OCI-LY1 (cell line): ENCODE data around the gene EIF3M.
"Not testable (repeated sequence)": the region's sequence is repeated elsewhere in the genome, so short reads cannot be mapped to it uniquely, and the experiment has no call there.

Source experiments
- H2AFZ ChIP-seq: fragments of 200-600 bp; sonication (generic), shearing (Covaris generic); 2 replicates; pipeline ENCODE4 v1.6.0; 2014; ENCODE audit warnings: antibody characterized with exemption, mild to moderate bottlenecking, low read length
- H3F3A ChIP-seq: fragments of 200-600 bp; sonication (generic), shearing (Covaris generic); 2 replicates; pipeline ENCODE4 v1.6.0; 2014; ENCODE audit warnings: mild to moderate bottlenecking, antibody characterized with exemption, low read length, moderate library complexity; ENCODE audit not compliant: insufficient read depth
- H3K27ac ChIP-seq: fragments of 200-600 bp; sonication (generic); 2 replicates; pipeline ENCODE4 v1.5.1; 2014; ENCODE audit warnings: low read length, mixed run types, mild to moderate bottlenecking, low read depth; ENCODE audit not compliant: poor library complexity, severe bottlenecking
- H3K27me3 ChIP-seq: fragments of 200-600 bp; sonication (generic); 2 replicates; pipeline ENCODE4 v1.6.0; 2014; ENCODE audit warnings: antibody characterized with exemption, mild to moderate bottlenecking, low read length, moderate library complexity; ENCODE audit not compliant: insufficient read depth
- H3K36me3 ChIP-seq: fragments of 200-600 bp; sonication (generic); 2 replicates; pipeline ENCODE4 v1.6.1; 2014; ENCODE audit warnings: mild to moderate bottlenecking, antibody characterized with exemption, low read length, moderate library complexity, mixed read lengths; ENCODE audit not compliant: insufficient read depth
- H3K4me1 ChIP-seq: fragments of 200-600 bp; sonication (generic); 2 replicates; pipeline ENCODE4 v1.5.1; 2014; ENCODE audit warnings: mild to moderate bottlenecking, low read length, moderate library complexity; ENCODE audit not compliant: insufficient read depth, severe bottlenecking
- H3K4me2 ChIP-seq: fragments of 200-600 bp; sonication (generic), shearing (Covaris generic); 2 replicates; pipeline ENCODE4 v1.6.1; 2014; ENCODE audit warnings: low read length
- H3K4me3 ChIP-seq: fragments of 200-600 bp; sonication (generic); 2 replicates; pipeline ENCODE4 v1.5.1; 2014; ENCODE audit warnings: low read length, low read depth, mild to moderate bottlenecking, mixed read lengths; ENCODE audit not compliant: poor library complexity, severe bottlenecking
- H3K79me2 ChIP-seq: fragments of 200-600 bp; shearing (Covaris generic); 2 replicates; pipeline ENCODE4 v1.6.1; 2016; ENCODE audit warnings: mixed run types, low read length, mixed read lengths; ENCODE audit not compliant: insufficient read depth
- H3K9ac ChIP-seq: fragments of 200-600 bp; sonication (generic), shearing (Covaris generic); 2 replicates; pipeline ENCODE4 v1.6.1; 2014; ENCODE audit warnings: mild to moderate bottlenecking, low read length, mixed read lengths
- H3K9me2 ChIP-seq: fragments of 200-600 bp; sonication (generic), shearing (Covaris generic); 2 replicates; pipeline ENCODE4 v1.6.1; 2014; ENCODE audit warnings: low read depth, mild to moderate bottlenecking, low read length, mixed read lengths
- H3K9me3 ChIP-seq: fragments of 200-600 bp; shearing (Covaris generic); 2 replicates; pipeline ENCODE4 v1.6.1; 2014; ENCODE audit warnings: low read length, mixed read lengths
- H4K20me1 ChIP-seq: fragments of 200-600 bp; sonication (generic), shearing (Covaris generic); 2 replicates; pipeline ENCODE4 v1.6.0; 2016; ENCODE audit warnings: mild to moderate bottlenecking, low read length; ENCODE audit not compliant: insufficient read depth
- CTCF ChIP-seq: fragments of 200-600 bp; sonication (generic), shearing (Covaris generic); IDR thresholded peaks from 2 replicates; pipeline ENCODE4 v1.5.1; 2017; ENCODE audit warnings: mild to moderate bottlenecking, antibody characterized with exemption, low read length, moderate library complexity, mixed read lengths
- EZH2 ChIP-seq: fragments of 200-600 bp; sonication (generic), shearing (Covaris generic); IDR thresholded peaks from 2 replicates; pipeline ENCODE4 v1.8.0; 2017; ENCODE audit warnings: borderline replicate concordance, mixed run types, mild to moderate bottlenecking, antibody characterized with exemption, low read length, moderate library complexity, mixed read lengths

Gene EIF3M

GRCh38 chr11:32594272-32594671 is 10.6 kb downstream of the EIF3M start:
- Histone ChIP-seq H3K27me3 (no peaks in the 10 kb centered on the region), H3K79me2 (no peaks in the 10 kb centered on the region; the same call in none of the 2 replicates), H3K4me1 (no peaks in the 10 kb centered on the region), H2AFZ (no peak overlapping the region), H4K20me1 (no peaks in the 10 kb centered on the region), H3K4me2 (no peak overlapping the region), H3F3A (no peaks in the 10 kb centered on the region), H3K9me3 (no peaks in the 10 kb centered on the region), H3K9ac (no peak overlapping the region), H3K4me3 (no peak overlapping the region), H3K27ac (no peak overlapping the region), H3K36me3 (peaks cover 98% of the 10 kb centered on the region), H3K9me2 (no peaks in the 10 kb centered on the region)
- TF ChIP-seq EZH2 (no peak), CTCF (no peak)

- not testable (repeated sequence) for H3K4me3 ChIP-seq, H3K4me1 ChIP-seq, H4K20me1 ChIP-seq, H3K4me2 ChIP-seq, H3K79me2 ChIP-seq, H3K27ac ChIP-seq, H3F3A ChIP-seq, H3K9ac ChIP-seq, H3K9me3 ChIP-seq, H2AFZ ChIP-seq, H3K9me2 ChIP-seq, H3K27me3 ChIP-seq
- H3K36me3 ChIP-seq, result peaks cover 97% of the 10 kb centered on the region
These were observed 12.5 kb downstream of the EIF3M start for GRCh38 chr11:32596114-32596513.

- Histone ChIP-seq H3F3A (no peaks in the 10 kb centered on the region), H3K9ac (no peak overlapping the region), H3K4me2 (no peak overlapping the region), H3K79me2 (no peaks in the 10 kb centered on the region; the same call in none of the 2 replicates), H4K20me1 (no peaks in the 10 kb centered on the region), H3K27ac (no peak overlapping the region), H3K27me3 (no peaks in the 10 kb centered on the region), H2AFZ (no peak overlapping the region), H3K4me1 (no peaks in the 10 kb centered on the region), H3K36me3 (peaks cover 96% of the 10 kb centered on the region), H3K9me2 (no peaks in the 10 kb centered on the region), H3K4me3 (no peak overlapping the region), H3K9me3 (no peaks in the 10 kb centered on the region)
- TF ChIP-seq CTCF (no peak), EZH2 (no peak)
These were observed 14.3 kb downstream of the EIF3M start for GRCh38 chr11:32597921-32598320.

GRCh38 chr11:32602657-32603415 is 19.2 kb downstream of the EIF3M start:
- Histone ChIP-seq H3K27me3 (no peaks in the 10 kb centered on the region), H3K79me2 (no peaks in the 10 kb centered on the region; the same call in 1 of the 2 replicates), H3K4me2 (no peak overlapping the region), H3K9me2 (no peaks in the 10 kb centered on the region), H3K27ac (no peak overlapping the region), H2AFZ (no peak overlapping the region), H3K36me3 (peaks cover 80% of the 10 kb centered on the region), H4K20me1 (no peaks in the 10 kb centered on the region), H3K9me3 (no peaks in the 10 kb centered on the region), H3K9ac (no peak overlapping the region), H3K4me3 (no peak overlapping the region), H3K4me1 (no peaks in the 10 kb centered on the region), H3F3A (peaks cover 5% of the 10 kb centered on the region; the same call in 1 of the 2 replicates)
- no peak for TF ChIP-seq EZH2
- no peak for TF ChIP-seq CTCF
